NCI-H526 (cell line): ENCODE data around the gene ZBTB25.

ENCODE experiments used
- DNase-seq, 2 experiments: peaks; one replicate each; lab custom pipeline; 2025; lab: John Stamatoyannopoulos, UW

The ZBTB25 gene

DNA sequence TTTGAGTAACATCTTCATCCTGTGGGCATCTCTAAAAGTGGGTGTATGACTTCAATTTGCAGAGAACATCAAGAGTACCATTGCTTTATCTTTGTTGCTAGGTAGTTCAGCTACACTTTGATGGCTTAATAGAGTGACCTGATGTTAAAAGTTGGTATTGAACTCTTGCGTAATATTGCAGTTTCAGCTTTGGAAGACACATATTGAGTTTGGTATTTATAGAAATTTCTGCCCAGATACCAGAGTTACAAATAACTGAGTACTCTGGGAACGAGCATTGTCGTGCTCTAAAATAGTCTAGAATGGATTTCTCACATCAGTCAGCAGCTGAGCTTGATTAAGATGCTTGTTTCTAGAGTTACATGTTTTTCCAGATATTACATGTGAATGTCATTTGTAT lies 63.1 kb downstream of the ZBTB25 start:
- no peak for DNase-seq

DNA sequence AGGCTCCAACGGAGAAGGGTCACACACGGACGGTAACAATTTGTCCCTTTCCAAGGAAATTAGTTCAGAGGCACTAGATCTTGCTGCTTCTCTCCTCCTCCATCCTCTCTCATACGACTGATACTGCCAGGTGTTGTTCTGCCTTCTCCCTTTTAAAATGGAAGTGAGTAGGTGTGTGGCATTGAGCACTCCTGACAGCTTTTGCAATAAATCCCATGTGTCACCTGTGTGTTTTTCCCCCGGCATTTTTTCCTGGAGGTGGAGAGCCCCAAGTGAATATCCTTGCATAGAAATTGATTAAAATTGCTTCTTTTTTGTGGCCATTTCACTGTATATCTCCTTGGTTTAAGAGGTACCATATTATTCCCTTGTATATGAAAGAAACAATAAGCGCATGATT lies 64.5 kb downstream of the ZBTB25 start:
- no peak for DNase-seq

DNA sequence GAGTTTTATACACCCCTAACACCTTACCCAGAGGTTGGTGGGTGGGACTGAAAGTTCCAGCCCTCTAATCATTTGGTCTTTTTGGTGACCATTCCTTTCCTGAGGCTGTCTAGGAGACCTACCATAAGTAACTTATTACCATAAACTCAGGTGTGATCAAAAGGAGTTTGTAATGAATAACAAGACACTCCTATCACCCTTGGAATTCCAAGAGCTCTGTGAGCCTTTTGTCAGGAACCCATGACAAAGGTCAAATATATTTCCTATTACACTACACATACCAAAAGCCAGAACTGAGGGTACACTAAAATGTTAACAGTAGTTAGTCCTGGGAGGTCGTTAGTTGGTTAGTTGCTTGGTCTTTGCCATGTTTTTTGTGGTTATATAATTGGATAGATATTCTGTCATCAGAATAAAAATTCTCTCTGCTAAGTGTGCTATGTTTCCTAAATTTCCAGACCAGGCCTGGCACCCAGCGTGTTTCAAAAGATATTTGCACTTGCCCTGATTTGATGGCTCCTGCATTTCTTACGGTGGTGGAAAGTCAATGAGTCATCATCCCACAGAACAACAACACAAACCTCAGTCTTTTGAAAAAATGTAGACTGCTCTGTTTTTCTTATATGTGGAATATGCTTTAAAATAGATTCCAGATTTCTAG lies 65.3 kb downstream of the ZBTB25 start:
- DNase-seq, result no peak

DNA sequence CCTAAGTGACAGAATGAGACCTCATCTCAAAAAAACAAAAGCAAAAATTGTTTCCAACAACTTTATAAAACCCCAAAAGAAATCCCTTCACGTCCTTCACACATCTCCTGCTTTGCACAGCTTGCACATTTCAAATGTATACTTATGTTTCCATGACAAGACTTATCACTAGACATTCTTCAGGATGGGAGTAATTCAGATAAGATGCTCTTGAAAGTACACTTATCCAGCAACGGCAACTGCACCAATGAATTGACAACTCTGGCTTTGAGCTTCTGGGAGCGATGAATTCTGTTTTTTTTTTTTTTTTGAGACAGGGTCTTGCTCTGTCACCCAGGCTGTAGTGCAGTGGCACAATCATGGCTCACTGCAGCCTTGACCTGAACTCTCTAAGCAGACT lies 69.1 kb downstream of the ZBTB25 start:
- no peak for DNase-seq

DNA sequence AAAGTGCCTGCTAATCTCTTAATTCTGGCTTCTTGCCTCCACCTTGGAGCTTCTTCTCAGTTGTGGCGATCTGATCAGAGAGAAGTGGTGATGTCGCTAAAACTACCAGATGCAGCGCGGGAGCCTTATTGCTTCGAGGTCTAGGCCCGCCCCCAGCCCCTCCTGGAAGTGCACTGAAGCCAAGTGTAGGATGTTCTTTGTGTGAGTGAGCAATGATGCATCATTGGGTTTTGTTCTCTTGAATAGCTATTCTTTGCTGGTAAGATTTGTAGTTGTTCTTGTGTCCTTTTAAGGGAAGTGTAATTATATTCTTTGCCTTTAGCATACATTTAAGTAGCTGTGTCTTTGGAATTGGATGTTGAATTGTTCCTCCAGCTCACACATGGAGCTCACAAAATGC lies 79.7 kb downstream of the ZBTB25 start:
- no peak for DNase-seq

DNA sequence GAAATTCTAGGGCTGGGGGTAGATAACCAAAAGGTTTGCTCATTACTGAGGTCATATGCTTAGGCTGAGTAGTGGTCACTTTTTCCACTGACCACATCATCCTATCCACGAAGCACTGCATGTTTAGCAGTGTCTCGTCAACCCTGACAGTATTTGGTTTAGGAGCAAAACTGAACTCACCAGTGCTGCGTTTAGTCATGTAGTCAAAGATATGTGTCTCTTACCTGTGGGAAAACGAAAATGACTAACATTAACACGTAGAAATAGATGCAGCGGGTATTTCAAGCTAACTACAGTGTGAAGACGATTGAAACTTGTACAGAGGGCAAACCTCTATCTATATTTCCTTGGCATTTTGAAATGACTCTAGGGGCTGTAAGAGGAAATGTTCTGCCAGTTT lies 80.9 kb downstream of the ZBTB25 start:
- no peak for DNase-seq

DNA sequence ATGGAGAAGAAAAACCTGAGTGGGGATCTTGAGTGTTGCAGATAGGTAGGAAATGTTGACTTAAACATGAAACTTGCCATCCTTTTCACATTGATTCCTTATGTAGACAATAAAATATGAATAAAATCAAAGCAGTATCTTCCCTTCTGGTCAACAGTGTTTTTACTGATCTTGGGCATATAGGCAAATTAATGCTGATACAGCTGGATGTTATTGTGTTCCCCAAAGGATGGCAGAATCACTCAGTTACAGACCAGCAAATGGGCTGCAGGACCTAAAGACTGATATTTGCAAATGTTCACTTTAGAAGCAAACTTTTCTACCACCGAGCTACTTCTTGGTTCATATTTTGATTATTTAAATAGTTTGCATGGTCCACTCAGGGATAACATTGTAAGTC lies 81.6 kb downstream of the ZBTB25 start:
- DNase-seq, result no peak

DNA sequence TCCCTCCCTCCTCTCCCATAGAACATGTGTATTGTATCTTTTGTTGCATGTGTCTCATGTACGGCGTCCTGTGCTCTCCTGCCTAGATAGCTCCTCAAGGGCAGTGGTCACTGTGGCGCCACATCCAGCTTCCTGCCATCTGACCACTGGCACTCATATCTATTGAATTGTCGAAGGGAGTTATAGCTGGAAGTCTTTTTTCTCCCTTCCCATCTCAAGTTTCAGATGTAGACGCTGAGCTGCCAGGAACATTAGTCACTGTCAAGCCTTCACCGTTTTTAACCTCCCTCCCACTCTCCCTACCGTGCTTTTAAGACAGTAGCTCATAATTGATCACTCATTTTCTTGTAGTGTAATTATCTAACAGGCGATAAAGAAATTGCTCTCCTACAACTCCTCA lies 82.5 kb downstream of the ZBTB25 start:
- DNase-seq, result no peak

DNA sequence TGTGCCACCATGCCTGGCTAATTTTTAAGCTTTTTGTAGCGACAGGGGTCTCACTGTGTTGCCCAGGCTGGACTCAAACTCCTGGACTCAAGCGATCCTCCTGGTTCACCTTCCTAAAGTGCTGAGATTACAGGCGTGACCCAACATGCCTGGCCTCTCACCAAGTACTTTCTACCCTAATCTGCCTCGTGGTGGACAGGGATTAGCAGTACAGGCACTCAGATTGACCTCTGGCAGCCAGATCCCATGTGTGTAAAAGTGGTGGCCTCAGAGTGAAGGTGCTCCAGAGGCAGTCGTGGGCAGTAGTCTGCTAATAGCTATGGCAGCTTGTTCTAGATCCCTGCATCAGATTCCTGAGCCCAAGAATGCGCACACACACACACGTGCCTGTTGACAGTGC lies 84.6 kb downstream of the ZBTB25 start:
- no peak for DNase-seq

DNA sequence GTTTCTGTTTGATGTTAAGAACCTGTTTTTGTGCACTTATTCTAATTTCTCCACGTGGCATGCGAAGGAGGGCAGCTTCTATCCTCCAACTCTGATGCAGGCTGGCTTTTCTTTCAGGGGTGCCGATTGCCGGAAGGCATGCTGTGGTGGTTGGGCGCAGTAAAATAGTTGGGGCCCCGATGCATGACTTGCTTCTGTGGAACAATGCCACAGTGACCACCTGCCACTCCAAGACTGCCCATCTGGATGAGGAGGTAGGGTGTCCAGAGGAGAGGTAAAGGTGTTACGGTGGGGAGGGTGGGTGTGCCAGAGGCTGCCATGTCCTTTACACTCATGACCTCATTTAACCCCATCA lies 85.9 kb downstream of the ZBTB25 start:
- DNase-seq, result no peak

DNA sequence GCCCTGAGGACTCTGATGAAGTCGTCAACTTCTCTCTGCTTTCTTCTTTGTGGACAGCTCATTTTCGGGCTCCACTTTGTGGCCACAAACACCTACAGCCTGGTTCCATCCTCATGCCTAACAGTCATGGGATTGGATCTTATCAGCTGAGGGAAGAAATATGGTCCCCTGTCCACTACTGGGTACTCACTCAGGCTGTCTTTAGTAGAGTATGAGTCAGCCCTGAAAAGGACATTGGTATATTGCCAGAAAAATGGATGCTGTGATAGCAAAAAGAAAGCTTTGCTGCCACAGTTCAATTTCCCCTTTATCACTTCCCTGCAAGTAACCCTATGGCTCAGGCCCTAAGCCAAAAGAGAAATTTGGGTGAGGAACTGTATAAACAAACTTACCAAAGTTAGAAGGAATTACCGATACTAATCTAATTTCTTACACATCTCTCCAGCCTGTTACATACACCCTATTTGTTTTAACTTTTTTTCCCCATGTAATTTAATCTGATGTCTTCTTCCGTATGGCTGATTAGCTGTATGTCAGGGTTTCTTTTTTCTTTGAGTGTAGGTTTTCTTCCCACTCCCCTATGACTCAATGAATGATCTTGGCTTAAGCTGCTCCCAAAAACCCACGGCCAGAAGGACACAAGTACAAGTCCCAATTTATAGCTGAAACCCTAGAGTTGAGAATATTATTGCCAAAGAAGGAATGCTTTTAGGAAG lies 86.4 kb downstream of the ZBTB25 start:
- no peak for DNase-seq

DNA sequence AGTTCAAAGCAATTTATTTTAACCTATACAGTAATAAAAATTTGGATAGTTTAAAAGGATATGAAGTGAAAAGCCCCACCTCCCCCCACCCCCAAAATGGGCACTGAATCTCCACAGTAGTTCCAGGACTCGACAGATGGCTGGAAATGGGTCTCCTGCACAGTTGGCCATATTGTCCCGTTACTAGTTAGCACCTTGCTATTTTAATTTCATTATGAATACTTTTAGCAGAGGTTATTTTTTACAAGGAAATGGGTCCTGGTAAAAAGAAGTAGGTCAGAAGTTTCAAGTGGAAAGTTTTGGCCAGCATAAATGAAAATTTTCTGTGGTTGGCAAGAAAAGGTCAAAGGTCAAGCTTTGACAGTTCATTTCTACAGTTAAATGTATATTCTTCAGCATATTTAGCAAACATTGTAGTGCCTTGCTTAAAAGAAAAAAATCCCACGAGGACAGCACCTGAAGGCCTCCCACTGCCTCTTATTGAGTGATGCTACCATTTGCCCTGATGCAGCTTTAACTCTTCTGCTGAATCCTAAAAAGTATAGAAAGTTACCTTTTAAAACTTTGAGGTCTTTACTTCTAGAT lies 87.2 kb downstream of the ZBTB25 start:
- no peak for DNase-seq

DNA sequence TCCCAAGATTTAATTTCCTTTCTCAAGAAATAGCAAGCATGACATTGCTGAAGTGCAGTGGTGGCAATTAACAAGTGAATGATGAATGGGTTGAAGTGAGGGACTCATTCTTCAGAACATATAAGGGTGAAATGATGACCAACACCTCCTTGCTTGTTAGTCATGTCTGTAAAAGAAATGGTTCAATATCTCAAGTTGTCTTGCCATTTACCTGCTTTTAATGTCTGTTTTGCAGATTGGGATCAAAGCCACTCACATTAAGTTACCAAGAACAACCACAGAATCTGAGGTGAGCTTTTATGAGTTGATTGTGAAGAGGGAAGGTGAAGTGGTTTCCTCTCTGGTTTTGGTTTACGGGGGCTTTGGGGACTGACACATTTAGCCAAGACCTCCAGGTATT lies 91.4 kb downstream of the ZBTB25 start:
- DNase-seq, result no peak

DNA sequence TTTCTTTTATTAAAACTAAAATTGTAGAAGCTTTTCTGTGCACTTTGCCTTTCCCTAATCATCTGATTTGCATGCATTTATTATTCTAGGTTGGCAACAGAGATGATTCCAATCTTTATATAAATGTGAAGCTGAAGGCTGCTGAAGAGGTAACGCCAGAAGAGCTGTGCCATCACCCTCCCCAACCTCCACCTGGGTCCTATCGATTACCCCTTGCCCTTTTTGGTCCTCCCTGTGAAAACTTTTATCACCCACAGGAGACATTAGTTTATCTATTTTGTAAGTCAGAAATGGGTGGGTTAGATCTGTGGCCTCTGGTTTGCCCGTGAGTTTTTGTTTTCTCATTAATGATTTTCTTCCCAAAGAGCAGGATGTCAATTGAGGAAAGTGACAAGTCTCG lies 92.6 kb downstream of the ZBTB25 start:
- DNase-seq, result no peak

DNA sequence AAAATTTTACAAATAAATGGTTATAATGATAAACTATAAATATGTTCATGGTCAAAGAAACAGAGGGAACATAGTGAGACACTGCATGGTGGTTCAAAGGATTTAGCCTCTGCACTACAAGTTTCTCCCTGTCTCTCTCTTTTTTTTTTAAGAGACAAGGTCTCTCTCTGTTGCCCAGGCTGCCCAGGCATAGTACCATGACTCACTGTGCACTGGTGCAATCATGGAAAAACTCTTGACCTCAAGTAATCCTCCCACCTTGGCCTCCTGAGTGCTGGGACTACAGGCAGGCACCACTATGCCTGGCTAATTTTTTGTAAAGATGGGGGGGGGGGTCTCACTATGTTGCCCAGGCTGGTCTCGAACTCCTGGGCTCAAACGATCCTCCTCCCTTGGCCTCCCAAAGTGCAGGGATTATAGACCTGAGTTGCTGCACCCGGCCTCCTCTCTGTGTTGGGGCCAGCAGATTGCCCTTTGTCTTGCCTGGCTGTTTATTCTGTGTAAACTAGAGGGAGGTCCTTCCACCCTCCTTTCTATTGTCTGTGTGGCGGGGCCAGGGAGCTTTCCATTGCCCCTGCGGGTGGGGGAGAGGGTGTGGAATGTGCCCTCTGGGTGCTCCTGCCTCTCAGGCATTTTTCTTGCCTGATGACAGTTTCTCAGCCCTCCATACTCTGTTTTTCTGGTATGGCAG lies 93.4 kb downstream of the ZBTB25 start:
- no peak for DNase-seq

DNA sequence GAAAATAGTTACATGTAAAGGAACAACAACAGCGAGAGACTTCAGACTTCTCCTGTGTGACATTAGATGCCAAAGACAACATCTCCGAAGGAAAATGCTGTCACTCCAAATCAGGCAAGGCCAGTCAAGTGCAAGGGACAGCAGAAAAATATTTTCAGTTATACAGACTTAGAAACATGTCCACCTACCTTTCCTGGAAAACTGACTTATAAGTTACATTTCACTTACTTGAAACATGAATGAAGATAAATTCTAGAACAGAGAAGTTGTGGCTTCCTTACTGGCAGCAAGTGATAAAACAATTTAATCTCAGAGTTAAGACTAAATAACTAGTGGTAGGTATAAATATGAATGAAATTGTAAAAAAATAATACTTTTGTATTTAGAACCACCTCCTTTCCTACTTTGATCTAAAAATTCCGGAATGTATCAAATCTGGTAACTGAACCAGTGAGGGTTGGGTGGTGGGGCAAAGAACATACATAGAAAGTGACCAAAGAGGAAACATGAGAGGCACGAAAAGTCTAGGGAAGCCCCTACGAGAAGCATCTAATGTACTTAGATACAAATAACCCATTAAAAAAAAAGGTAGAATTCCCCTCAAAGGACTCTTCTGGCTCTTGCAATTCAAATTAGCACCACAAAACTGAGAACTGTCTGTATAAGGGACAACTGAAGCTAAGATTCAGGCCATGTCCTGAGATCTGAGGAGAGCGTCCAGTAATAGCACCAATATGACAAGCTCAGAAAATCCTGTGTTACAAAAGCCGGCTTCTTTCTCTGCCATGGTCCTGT lies 94.3 kb downstream of the ZBTB25 start:
- no peak for DNase-seq

DNA sequence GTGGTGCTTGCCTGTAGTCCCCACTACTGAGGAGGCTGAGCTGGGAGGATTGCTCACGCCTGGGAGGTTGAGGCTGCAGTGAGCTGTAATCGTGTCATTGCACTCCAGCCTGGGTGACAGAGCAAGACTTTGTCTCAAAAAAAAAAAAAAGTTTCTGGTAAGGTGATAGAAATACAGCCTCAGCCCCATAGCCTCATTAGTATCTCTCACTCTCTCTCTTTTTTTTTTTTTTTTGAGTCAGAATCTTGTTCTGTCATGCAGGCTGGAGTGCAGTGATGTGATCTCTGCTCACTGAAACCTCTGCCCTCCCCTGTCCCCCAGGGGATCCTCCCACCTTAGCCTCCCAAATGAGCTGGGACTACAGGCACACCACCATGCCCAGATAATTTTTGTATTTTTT lies 96.3 kb downstream of the ZBTB25 start:
- DNase-seq, result no peak

DNA sequence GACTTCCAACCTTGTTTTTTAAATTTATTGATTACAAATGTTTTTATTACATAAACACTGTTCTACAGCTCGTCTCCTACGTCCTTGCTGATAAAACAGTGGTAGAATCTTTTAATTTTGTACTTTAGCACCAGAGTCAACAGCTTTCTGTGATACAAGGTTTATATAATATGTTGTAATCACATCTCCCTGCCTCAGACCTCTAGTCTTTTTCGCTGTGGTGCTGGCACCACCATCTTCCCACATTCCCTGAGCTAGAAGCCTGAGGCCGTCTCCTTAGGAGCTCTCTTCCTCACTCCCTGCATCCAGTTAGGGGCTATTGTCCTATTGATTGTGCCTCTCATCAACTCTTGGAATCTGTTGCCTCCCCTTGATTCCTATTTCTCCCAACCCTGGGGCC lies 98.3 kb downstream of the ZBTB25 start:
- no peak for DNase-seq

DNA sequence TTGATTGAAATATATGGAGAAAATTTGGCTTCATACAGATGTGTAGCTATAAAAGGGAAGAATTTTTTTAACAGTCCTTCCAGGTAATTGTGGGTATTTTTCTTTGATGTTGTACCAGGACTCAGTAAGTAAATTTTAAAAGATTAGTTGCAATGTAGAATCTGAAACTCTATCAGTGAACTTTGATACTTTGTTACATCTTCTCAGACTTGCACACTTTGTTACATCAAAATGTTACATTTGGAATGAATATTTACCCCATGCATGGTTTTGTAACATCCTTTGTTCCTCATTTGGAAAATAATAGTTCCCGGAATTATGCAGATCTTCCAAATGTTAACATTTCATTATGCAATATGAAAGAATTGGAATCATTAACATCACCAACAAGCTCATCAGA lies 101.7 kb downstream of the ZBTB25 start:
- no peak for DNase-seq

DNA sequence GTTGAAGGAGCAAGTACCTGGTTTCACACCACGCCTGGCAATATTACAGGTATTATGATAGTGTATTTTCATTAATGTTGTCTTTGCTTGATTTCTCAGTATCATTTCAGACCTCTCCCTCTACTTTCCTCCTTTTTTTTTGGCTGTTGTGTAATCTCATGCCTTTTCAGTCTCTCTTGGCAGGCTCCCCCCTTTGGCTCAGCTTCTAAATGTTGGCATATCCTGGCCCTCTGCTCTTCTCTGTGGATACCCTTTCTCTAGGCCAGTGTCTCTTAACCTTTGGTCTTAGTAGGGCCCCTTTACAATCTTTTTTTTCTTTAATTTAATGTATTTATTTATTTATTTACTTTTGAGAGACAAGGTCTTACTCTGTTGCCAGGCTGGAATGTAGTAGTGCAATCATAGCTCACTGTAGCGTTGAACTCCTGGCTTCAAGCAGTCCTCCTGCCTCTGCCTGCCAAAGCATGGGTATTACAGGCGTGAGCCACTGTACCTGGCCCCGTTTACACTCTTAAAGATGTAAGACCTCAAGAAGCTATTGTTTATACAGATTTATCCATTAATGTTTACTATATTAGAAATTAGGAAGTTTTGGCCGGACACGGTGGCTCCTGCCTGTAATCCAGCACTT lies 102.7 kb downstream of the ZBTB25 start:
- DNase-seq, result no peak
